Endothelial cell of umbilical vein (primary cell): ENCODE results near the gene TNRC6C.

ENCODE experiments used
- CTCF ChIP-seq, 2 donors: IDR thresholded peaks; 1 replicate in 1 of 2; 2 replicates in 1 of 2; pipeline ENCODE4 v1.5.1; 2011; ENCODE audit warnings: low read length in 2 of 2, mild to moderate bottlenecking in 2 of 2, moderate library complexity in 2 of 2, control low read depth in 1 of 2, inconsistent platforms in 1 of 2, low read depth in 1 of 2; ENCODE audit not compliant: insufficient read depth in 1 of 2; ENCODE audit errors: extremely low read depth in 1 of 2
- EZH2 ChIP-seq: IDR thresholded peaks from 2 replicates; pipeline ENCODE4 v1.6.1; 2012; ENCODE audit warnings: borderline replicate concordance, low read depth, mild to moderate bottlenecking, moderate library complexity, low read length, inconsistent platforms; ENCODE audit not compliant: severe bottlenecking

GRCh38 chr17:78082988-78083387 is 124.5 kb downstream of the TNRC6C start:
- TF ChIP-seq CTCF (IDR thresholded peaks at IDR 0.05; ENCODE audit: extremely low read depth in 1 of 2, insufficient read depth in 1 of 2, low read depth in 1 of 2, low read length in 2 of 2) (no peak), EZH2 (no peak)
